HepG2 (cell line): ENCODE measurements around the gene NEK6. TPM values are rescaled to one million over a fixed set of nuclear protein-coding genes. Genes with fewer than 3 reads are reported as not detected.

ENCODE experiments used
- BORCS8-MEF2B ChIP-seq: sonication (generic); formaldehyde crosslinking; IDR thresholded peaks from 2 replicates; pipeline ENCODE4 v1.8.0; 2022; ENCODE audit warnings: mild to moderate bottlenecking, missing genetic modification reagents
- GABPA ChIP-seq, 2 experiments: IDR thresholded peaks; 2 replicates each; pipeline ENCODE4 v1.6.1; 2011 to 2016; ENCODE audit warnings: low read depth in 2 of 2, low read length in 1 of 2, missing biosample characterization in 1 of 2, missing genetic modification characterization in 1 of 2
- KLF12 ChIP-seq: sonication (generic); formaldehyde crosslinking; IDR thresholded peaks from 2 replicates; pipeline ENCODE4 v1.4.0; 2020; ENCODE audit warnings: missing genetic modification reagents, borderline replicate concordance
- KLF9 ChIP-seq: IDR thresholded peaks from 2 replicates; pipeline ENCODE4 v1.6.1; 2016; ENCODE audit warnings: low read depth
- MBNL3 ChIP-seq: fragments of 250-450 bp; sonication (Bioruptor Pico); conservative IDR thresholded peaks from 2 replicates; pipeline ENCODE4 v1.8.0; 2022; ENCODE audit warnings: mild to moderate bottlenecking, inconsistent platforms
- SMC3 ChIP-seq: IDR thresholded peaks from 2 replicates; pipeline ENCODE4 v1.6.1; 2011; ENCODE audit warnings: low read length, improper control_type of control experiment
- SP4 ChIP-seq: sonication (generic); formaldehyde crosslinking; IDR thresholded peaks from 2 replicates; pipeline ENCODE4 v1.8.1; 2023; ENCODE audit warnings: mild to moderate bottlenecking, missing genetic modification reagents
- YEATS2 ChIP-seq: sonication (generic); formaldehyde crosslinking; IDR thresholded peaks from 2 replicates; pipeline ENCODE4 v1.4.0; 2020; ENCODE audit warnings: missing genetic modification reagents, borderline replicate concordance
- ZNF317 ChIP-seq: sonication (generic); formaldehyde crosslinking; IDR thresholded peaks from 2 replicates; pipeline ENCODE4 v1.5.0; 2020; ENCODE audit warnings: mild to moderate bottlenecking, missing genetic modification reagents
- ZNF432 ChIP-seq: sonication (generic); formaldehyde crosslinking; IDR thresholded peaks from 2 replicates; pipeline ENCODE4 v1.5.0; 2020; ENCODE audit warnings: missing genetic modification reagents, mild to moderate bottlenecking, borderline replicate concordance
- ZNF713 ChIP-seq: sonication (generic); formaldehyde crosslinking; IDR thresholded peaks from 2 replicates; pipeline ENCODE4 v1.4.0; 2020; ENCODE audit warnings: mild to moderate bottlenecking, missing genetic modification reagents
- polyA plus RNA-seq, 8 experiments: library from polyadenylated mRNA; depleted of rRNA in 3 of 8; stranded (reverse) in 7 of 8; unstranded in 1 of 8; fragments of >200 nt; fragmentation: Illumina TruSeq in 4 of 8; extraction: Trizol in 4 of 8; gene quantifications; 2 replicates each; pipeline versions ENCODE4 v1.2.1 to v1.2.3, GENCODE V29; 2011 to 2016; ENCODE audit warnings: low read depth in 4 of 8, missing spikeins in 1 of 8, mixed read lengths in 1 of 8; ENCODE audit not compliant: insufficient read depth in 1 of 8
- total RNA-seq, 5 experiments: library from RNA; depleted of rRNA; stranded (reverse); fragments of >200 nt; fragmentation: Illumina TruSeq; extraction: Trizol; gene quantifications; 2 replicates each; pipeline ENCODE4 v1.2.3, GENCODE V29; 2016; ENCODE audit warnings: low read depth in 1 of 5
- TF ChIP-seq, protein P1 (sequence below): sonication (generic); formaldehyde crosslinking; IDR thresholded peaks from 2 replicates; pipeline ENCODE4 v1.5.0; 2020; ENCODE audit warnings: mild to moderate bottlenecking, missing genetic modification reagents, moderate library complexity
- TF ChIP-seq, protein P2 (sequence below): sonication (generic); formaldehyde crosslinking; IDR thresholded peaks from 2 replicates; pipeline ENCODE4 v1.5.1; 2020; ENCODE audit warnings: mild to moderate bottlenecking, missing genetic modification reagents, moderate library complexity
- TF ChIP-seq, protein P3 (sequence below): sonication (generic); formaldehyde crosslinking; IDR thresholded peaks from 2 replicates; pipeline ENCODE4 v1.4.0; 2020; ENCODE audit warnings: missing genetic modification reagents
- TF ChIP-seq, protein P4 (sequence below): sonication (generic); formaldehyde crosslinking; IDR thresholded peaks from 2 replicates; pipeline ENCODE4 v1.5.0; 2020; ENCODE audit warnings: mild to moderate bottlenecking, missing genetic modification reagents
- TF ChIP-seq, protein P5 (sequence below): sonication (generic); formaldehyde crosslinking; IDR thresholded peaks from 2 replicates; pipeline ENCODE4 v1.8.0; 2022; ENCODE audit warnings: mild to moderate bottlenecking, missing genetic modification reagents

The NEK6 gene
- total and polyA plus RNA-seq, 2 of the 13 experiments (the other 11 are each of a cell fraction or from before 2014, with no cell fraction given), result 30.4 to 119 TPM

DNA sequence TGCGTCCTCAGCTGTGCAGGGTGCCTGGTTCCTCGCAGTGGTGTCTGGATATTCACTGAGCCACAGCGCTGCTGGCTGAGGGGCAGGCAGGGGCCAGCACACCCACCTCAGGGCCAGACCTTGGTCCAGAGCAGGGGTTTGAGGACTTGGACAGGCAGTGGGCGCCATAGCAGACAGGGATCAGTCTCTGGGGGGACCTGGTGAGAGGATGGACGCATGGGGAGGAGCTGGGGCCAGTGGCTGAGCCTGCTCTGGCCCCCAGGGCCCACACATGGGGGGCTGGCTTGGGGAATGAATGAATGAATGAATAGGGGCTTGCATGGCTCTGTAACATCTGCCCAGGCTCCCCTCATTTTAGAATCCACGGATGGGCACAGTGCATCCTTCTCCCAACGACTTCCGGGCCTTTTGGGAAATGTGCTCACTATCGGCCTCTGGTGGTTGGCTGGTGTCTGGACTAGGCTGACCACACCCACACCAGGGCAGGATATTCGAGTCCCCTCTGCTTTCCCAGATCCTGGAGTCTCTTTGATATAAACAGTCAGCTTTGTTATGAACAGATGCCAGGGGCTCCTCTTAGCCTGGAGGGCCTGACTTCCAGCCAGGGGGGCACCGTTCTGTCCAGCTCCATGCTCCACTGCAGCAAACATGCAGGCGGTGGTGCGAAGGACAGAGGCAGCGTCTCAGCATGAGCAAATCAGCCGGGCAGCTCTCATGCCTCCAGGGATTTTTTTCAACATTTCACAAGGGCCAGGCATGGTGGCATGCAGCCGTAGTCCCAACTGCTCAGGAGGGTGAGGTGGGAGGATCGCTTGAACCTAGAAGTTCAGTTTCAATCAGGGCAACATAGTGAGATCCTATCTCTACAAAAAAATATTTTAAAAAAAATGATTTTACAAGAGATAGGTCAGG lies 62.6 kb downstream of the NEK6 start (continued):
- TF ChIP-seq BORCS8-MEF2B (CRISPR knock-in tag), result 0 out of 2 replicates have a peak, but pooled peaks have one; percentile 23
- TF ChIP-seq SP4, result peak; percentile 21; the same call in 1 of the 2 replicates
- TF ChIP-seq, protein P1, sequence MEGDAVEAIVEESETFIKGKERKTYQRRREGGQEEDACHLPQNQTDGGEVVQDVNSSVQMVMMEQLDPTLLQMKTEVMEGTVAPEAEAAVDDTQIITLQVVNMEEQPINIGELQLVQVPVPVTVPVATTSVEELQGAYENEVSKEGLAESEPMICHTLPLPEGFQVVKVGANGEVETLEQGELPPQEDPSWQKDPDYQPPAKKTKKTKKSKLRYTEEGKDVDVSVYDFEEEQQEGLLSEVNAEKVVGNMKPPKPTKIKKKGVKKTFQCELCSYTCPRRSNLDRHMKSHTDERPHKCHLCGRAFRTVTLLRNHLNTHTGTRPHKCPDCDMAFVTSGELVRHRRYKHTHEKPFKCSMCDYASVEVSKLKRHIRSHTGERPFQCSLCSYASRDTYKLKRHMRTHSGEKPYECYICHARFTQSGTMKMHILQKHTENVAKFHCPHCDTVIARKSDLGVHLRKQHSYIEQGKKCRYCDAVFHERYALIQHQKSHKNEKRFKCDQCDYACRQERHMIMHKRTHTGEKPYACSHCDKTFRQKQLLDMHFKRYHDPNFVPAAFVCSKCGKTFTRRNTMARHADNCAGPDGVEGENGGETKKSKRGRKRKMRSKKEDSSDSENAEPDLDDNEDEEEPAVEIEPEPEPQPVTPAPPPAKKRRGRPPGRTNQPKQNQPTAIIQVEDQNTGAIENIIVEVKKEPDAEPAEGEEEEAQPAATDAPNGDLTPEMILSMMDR (CRISPR knock-in tag), result peak; percentile 82
- no peak for TF ChIP-seq ZNF317 (CRISPR knock-in tag)
- TF ChIP-seq MBNL3 (CRISPR knock-in tag), result no peak
- TF ChIP-seq, protein P2, sequence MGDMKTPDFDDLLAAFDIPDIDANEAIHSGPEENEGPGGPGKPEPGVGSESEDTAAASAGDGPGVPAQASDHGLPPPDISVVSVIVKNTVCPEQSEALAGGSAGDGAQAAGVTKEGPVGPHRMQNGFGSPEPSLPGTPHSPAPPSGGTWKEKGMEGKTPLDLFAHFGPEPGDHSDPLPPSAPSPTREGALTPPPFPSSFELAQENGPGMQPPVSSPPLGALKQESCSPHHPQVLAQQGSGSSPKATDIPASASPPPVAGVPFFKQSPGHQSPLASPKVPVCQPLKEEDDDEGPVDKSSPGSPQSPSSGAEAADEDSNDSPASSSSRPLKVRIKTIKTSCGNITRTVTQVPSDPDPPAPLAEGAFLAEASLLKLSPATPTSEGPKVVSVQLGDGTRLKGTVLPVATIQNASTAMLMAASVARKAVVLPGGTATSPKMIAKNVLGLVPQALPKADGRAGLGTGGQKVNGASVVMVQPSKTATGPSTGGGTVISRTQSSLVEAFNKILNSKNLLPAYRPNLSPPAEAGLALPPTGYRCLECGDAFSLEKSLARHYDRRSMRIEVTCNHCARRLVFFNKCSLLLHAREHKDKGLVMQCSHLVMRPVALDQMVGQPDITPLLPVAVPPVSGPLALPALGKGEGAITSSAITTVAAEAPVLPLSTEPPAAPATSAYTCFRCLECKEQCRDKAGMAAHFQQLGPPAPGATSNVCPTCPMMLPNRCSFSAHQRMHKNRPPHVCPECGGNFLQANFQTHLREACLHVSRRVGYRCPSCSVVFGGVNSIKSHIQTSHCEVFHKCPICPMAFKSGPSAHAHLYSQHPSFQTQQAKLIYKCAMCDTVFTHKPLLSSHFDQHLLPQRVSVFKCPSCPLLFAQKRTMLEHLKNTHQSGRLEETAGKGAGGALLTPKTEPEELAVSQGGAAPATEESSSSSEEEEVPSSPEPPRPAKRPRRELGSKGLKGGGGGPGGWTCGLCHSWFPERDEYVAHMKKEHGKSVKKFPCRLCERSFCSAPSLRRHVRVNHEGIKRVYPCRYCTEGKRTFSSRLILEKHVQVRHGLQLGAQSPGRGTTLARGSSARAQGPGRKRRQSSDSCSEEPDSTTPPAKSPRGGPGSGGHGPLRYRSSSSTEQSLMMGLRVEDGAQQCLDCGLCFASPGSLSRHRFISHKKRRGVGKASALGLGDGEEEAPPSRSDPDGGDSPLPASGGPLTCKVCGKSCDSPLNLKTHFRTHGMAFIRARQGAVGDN (CRISPR knock-in tag), result peak; percentile 49
- TF ChIP-seq, protein P3, sequence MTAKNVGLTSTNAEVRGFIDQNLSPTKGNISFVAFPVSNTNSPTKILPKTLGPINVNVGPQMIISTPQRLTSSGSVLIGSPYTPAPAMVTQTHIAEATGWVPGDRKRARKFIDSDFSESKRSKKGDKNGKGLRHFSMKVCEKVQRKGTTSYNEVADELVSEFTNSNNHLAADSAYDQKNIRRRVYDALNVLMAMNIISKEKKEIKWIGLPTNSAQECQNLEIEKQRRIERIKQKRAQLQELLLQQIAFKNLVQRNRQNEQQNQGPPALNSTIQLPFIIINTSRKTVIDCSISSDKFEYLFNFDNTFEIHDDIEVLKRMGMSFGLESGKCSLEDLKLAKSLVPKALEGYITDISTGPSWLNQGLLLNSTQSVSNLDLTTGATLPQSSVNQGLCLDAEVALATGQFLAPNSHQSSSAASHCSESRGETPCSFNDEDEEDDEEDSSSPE, result no peak
- peak; percentile 89 for TF ChIP-seq SMC3
- TF ChIP-seq GABPA (IDR thresholded peaks at IDR 0.05; ENCODE audit: low read depth, low read length), result no peak
- TF ChIP-seq GABPA (CRISPR knock-in tag; IDR thresholded peaks at IDR 0.05; ENCODE audit: low read depth), result peak; percentile 22; the same call in 1 of the 2 replicates
- no peak for TF ChIP-seq ZNF432 (CRISPR knock-in tag)
- 0 out of 2 replicates have a peak, but pooled peaks have one; percentile 62 for TF ChIP-seq KLF9 (CRISPR knock-in tag)
- TF ChIP-seq KLF12, result peak; percentile 93; the same call in 1 of the 2 replicates
- 0 out of 2 replicates have a peak, but pooled peaks have one; percentile 12 for TF ChIP-seq YEATS2
- no peak for TF ChIP-seq ZNF713
- TF ChIP-seq, protein P4, sequence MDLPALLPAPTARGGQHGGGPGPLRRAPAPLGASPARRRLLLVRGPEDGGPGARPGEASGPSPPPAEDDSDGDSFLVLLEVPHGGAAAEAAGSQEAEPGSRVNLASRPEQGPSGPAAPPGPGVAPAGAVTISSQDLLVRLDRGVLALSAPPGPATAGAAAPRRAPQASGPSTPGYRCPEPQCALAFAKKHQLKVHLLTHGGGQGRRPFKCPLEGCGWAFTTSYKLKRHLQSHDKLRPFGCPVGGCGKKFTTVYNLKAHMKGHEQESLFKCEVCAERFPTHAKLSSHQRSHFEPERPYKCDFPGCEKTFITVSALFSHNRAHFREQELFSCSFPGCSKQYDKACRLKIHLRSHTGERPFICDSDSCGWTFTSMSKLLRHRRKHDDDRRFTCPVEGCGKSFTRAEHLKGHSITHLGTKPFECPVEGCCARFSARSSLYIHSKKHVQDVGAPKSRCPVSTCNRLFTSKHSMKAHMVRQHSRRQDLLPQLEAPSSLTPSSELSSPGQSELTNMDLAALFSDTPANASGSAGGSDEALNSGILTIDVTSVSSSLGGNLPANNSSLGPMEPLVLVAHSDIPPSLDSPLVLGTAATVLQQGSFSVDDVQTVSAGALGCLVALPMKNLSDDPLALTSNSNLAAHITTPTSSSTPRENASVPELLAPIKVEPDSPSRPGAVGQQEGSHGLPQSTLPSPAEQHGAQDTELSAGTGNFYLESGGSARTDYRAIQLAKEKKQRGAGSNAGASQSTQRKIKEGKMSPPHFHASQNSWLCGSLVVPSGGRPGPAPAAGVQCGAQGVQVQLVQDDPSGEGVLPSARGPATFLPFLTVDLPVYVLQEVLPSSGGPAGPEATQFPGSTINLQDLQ, result no peak
- TF ChIP-seq, protein P5, sequence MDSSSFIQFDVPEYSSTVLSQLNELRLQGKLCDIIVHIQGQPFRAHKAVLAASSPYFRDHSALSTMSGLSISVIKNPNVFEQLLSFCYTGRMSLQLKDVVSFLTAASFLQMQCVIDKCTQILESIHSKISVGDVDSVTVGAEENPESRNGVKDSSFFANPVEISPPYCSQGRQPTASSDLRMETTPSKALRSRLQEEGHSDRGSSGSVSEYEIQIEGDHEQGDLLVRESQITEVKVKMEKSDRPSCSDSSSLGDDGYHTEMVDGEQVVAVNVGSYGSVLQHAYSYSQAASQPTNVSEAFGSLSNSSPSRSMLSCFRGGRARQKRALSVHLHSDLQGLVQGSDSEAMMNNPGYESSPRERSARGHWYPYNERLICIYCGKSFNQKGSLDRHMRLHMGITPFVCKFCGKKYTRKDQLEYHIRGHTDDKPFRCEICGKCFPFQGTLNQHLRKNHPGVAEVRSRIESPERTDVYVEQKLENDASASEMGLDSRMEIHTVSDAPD (CRISPR knock-in tag), result no peak
